ENCODE measurements around the gene OBSCN.

DNA sequence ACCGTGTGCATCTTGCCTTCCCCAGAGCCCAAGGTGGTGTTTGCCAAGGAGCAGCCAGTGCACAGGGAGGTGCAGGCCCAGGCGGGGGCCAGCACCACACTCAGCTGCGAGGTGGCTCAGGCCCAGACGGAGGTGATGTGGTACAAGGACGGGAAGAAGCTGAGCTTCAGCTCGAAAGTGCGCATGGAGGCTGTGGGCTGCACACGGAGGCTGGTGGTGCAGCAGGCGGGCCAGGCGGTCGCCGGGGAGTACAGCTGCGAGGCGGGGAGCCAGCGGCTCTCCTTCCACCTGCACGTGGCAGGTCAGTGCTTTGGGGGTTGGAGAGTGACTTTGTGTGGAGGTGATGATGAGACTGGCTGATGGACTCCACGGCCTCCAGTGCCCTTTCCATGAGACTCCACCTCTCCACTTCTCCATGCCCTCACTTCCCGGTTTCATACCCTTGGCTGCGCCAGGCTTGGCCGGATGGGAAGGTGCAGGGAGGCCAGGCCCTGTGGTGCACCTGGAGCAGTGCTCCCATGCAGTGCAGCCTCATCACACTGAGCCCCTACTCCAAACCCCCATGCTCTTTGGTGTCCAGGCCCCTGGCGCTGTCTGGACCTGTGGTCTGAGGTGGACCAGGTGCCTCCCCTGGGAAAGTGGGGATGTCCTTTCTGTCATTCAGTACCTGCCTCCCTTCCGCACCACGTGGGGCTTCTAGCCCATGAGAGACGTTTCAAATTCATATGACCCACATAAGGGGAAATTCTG is 49.0 kb downstream of the OBSCN start:
- TF ChIP-seq, protein P1, sequence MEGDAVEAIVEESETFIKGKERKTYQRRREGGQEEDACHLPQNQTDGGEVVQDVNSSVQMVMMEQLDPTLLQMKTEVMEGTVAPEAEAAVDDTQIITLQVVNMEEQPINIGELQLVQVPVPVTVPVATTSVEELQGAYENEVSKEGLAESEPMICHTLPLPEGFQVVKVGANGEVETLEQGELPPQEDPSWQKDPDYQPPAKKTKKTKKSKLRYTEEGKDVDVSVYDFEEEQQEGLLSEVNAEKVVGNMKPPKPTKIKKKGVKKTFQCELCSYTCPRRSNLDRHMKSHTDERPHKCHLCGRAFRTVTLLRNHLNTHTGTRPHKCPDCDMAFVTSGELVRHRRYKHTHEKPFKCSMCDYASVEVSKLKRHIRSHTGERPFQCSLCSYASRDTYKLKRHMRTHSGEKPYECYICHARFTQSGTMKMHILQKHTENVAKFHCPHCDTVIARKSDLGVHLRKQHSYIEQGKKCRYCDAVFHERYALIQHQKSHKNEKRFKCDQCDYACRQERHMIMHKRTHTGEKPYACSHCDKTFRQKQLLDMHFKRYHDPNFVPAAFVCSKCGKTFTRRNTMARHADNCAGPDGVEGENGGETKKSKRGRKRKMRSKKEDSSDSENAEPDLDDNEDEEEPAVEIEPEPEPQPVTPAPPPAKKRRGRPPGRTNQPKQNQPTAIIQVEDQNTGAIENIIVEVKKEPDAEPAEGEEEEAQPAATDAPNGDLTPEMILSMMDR (IDR thresholded peaks at IDR 0.05) = no peak
- no peak for TF ChIP-seq POLR2A (IDR thresholded peaks at IDR 0.05)
